ENCODE data around the gene ZSWIM3. TPM values are rescaled to one million over a fixed set of nuclear protein-coding genes. Genes with fewer than 3 reads are reported as not detected.

Gene ZSWIM3
- total and polyA plus RNA-seq, 8 donors, result 3.5 to 6.7 (median 5.7) TPM

DNA sequence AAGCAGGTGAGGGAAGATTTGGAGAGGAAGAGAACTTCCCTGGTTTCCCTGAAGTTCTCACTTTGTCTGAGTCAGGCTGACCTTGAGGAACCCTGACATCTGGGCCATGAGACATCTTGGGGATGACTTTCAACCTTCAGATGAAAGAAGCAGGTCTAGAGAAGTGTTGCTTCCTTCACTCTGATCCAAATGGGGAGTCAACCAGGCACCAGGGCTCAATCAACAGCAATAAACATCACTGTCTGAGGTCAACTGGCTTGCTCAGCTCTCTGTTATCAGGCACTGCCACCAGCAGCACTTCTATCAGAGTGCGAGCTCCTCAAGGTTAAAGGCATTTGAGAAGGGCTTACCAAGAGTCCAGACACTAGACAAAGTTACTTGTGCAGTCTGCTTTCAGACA is 6.5 kb upstream of the ZSWIM3 start:
- intact Hi-C loops (cut with DNase I), result no loop called here

GRCh38 chr20:45851501-45851900 is 5.9 kb upstream of the ZSWIM3 start:
- intact Hi-C loops (cut with DNase I), result no loop called here
- no peak for ATAC-seq
- peaks cover 0 to 62% of the 10 kb centered on the region in 2 donors for H3K36me3 ChIP-seq
- no peak overlapping the region for H3K4me3 ChIP-seq
- H3K27me3 ChIP-seq, result no peaks in the 10 kb centered on the region
- peaks cover 10 to 25% of the 10 kb centered on the region in 2 donors for H3K4me1 ChIP-seq
- H3K9me3 ChIP-seq, result no peaks in the 10 kb centered on the region
- no peak for TF ChIP-seq CTCF (IDR thresholded peaks at IDR 0.05)
- H3K27ac ChIP-seq, result no peak overlapping the region
- DNase-seq, result no peak

More for the DNA sequence above, 6.5 kb upstream of the ZSWIM3 start:
- no peaks in the 10 kb centered on the region for H3K27me3 ChIP-seq
- peaks cover 4 to 20% of the 10 kb centered on the region in 2 donors for H3K4me1 ChIP-seq
- no peak for ATAC-seq
- DNase-seq, result no peak
- no peak overlapping the region for H3K27ac ChIP-seq
- H3K36me3 ChIP-seq, result peaks cover 0 to 68% of the 10 kb centered on the region in 2 donors
- H3K9me3 ChIP-seq, result no peaks in the 10 kb centered on the region
- no peak overlapping the region for H3K4me3 ChIP-seq
- no peak for TF ChIP-seq CTCF (IDR thresholded peaks at IDR 0.05)

DNA sequence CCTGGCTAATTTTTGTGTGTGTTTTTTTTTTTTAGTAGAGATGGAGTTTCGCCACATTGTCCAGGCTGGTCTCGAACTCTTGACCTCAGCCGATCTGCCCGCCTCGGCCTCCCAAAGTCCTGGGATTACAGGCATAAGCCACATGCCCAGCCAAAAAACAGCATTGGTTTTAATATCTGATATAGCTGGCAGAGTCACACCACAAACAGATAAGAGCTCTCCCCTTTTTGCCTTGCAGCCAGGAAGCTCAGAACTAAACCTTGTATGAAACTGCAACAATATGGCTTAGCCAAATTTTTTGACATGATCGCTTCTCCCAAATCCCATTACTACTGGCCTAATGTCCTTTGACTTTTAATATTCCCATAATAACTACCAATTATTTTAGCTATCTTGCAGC is 5.1 kb upstream of the ZSWIM3 start:
- Histone ChIP-seq H3K27ac (no peak overlapping the region), H3K27me3 (no peaks in the 10 kb centered on the region), H3K36me3 (peaks cover 0 to 54% of the 10 kb centered on the region in 2 donors), H3K9me3 (no peaks in the 10 kb centered on the region), H3K4me1 (peaks cover 12 to 29% of the 10 kb centered on the region in 2 donors), H3K4me3 (no peak overlapping the region)
- intact Hi-C loops (cut with DNase I), result no loop called here
- no peak for ATAC-seq
- DNase-seq, result no peak
- TF ChIP-seq CTCF (IDR thresholded peaks at IDR 0.05), result no peak

GRCh38 chr20:45853484-45853883 is 3.9 kb upstream of the ZSWIM3 start:
- Histone ChIP-seq H3K27me3 (no peaks in the 10 kb centered on the region), H3K27ac (no peak overlapping the region), H3K4me3 (no peak overlapping the region), H3K4me1 (peaks cover 18 to 38% of the 10 kb centered on the region in 2 donors), H3K9me3 (no peaks in the 10 kb centered on the region), H3K36me3 (peaks cover 0 to 42% of the 10 kb centered on the region in 2 donors)
- no peak for ATAC-seq
- TF ChIP-seq CTCF (IDR thresholded peaks at IDR 0.05), result no peak
- no peak for DNase-seq
- intact Hi-C loops (cut with DNase I), result no loop called here

DNA sequence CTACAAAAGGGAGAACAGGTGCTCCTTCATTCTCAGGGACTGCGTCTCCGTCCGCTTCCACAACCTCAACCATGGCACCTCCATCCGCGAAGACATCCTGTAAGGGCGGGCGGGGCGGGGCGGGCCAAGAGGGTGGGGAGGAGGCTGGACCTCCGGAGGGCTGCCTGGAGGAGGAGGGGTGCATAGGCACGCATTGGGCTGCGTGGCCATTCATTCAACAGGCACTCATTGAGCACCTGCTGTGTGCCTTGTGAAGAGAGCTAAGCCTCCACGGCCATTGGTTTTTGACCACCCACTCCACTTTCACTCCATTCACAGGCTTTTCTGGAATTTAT is 435 bp downstream of the ZSWIM3 start:
- Histone ChIP-seq H3K4me3 (peak overlapping the region; percentile 76 to 93), H3K9me3 (no peaks in the 10 kb centered on the region), H3K27ac (peak overlapping the region; percentile 78 to 86), H3K36me3 (peaks cover 0 to 11% of the 10 kb centered on the region in 2 donors), H3K4me1 (peaks cover 18 to 43% of the 10 kb centered on the region in 2 donors), H3K27me3 (no peaks in the 10 kb centered on the region)
- TF ChIP-seq CTCF (IDR thresholded peaks at IDR 0.05), result no peak
- intact Hi-C loops (cut with DNase I), result no loop called here
- ATAC-seq (peak; percentile 31), DNase-seq (no peak)

All from left lung (tissue), 10 donors.